Fibroblast of the aortic adventitia (primary cell): ENCODE data around the gene SCMH1. TPM values are rescaled to one million over a fixed set of nuclear protein-coding genes. Genes with fewer than 3 reads are reported as not detected.

ENCODE experiments used
- DNase-seq: peaks from one replicate; pipeline ENCODE4 v3.0.0-alpha.2; 2010; ENCODE audit warnings: low read depth
- H3K4me3 ChIP-seq: 2 replicates; pipeline ENCODE4 v1.5.1; 2011; ENCODE audit warnings: low read depth, mild to moderate bottlenecking, control low read depth, low read length, moderate library complexity
- total RNA-seq: library from RNA; depleted of rRNA; stranded (reverse); fragments of >200 nt; gene quantifications from 2 replicates; pipeline ENCODE4 v1.2.3, GENCODE V29; 2012; ENCODE audit warnings: low replicate concordance
- TF ChIP-seq, protein P1 (sequence below): IDR thresholded peaks from 2 replicates; pipeline ENCODE4 v1.5.1; 2011; ENCODE audit warnings: mild to moderate bottlenecking, low read length, control low read depth, inconsistent platforms; ENCODE audit not compliant: insufficient read depth

The SCMH1 gene
- total RNA-seq, 1 donor = 12.1 TPM

DNA sequence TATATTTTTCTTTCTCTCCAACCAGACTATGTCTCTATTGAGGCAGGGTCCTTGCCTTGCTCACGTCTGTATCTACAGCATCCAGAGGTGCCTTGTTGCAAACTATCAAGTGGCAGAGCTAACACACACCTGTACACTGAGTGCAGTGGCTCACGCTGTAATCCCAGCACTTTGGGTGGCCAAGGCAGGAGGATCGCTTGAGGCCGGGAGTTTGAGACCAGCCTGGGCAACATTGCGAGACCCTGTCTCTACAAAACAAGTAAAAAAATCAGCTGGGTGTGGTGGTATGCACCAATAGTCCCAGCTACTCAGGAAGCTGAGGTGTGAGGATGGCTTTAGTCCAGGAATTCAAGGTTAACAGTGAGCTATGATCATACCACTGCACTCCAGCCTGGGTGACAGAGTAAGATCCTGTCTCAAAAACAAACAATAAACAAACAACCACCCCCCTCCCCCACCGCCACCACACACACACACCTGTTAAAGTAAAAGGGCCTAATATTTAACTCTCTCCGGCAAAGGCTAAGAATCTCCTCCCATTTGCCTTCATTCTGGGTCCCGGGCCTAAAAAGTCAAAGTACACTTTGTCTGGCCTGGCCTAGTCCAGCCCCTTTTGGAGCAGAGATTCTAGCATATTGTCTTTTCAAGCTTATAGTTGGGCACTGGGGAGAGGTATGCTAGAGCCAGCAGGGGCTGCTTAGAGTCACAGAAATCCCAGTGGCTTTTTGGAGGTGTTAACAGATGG is 211.1 kb downstream of the SCMH1 start:
- DNase-seq = no peak
- no peak overlapping the region for H3K4me3 ChIP-seq
- TF ChIP-seq, protein P1, sequence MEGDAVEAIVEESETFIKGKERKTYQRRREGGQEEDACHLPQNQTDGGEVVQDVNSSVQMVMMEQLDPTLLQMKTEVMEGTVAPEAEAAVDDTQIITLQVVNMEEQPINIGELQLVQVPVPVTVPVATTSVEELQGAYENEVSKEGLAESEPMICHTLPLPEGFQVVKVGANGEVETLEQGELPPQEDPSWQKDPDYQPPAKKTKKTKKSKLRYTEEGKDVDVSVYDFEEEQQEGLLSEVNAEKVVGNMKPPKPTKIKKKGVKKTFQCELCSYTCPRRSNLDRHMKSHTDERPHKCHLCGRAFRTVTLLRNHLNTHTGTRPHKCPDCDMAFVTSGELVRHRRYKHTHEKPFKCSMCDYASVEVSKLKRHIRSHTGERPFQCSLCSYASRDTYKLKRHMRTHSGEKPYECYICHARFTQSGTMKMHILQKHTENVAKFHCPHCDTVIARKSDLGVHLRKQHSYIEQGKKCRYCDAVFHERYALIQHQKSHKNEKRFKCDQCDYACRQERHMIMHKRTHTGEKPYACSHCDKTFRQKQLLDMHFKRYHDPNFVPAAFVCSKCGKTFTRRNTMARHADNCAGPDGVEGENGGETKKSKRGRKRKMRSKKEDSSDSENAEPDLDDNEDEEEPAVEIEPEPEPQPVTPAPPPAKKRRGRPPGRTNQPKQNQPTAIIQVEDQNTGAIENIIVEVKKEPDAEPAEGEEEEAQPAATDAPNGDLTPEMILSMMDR = no peak

DNA sequence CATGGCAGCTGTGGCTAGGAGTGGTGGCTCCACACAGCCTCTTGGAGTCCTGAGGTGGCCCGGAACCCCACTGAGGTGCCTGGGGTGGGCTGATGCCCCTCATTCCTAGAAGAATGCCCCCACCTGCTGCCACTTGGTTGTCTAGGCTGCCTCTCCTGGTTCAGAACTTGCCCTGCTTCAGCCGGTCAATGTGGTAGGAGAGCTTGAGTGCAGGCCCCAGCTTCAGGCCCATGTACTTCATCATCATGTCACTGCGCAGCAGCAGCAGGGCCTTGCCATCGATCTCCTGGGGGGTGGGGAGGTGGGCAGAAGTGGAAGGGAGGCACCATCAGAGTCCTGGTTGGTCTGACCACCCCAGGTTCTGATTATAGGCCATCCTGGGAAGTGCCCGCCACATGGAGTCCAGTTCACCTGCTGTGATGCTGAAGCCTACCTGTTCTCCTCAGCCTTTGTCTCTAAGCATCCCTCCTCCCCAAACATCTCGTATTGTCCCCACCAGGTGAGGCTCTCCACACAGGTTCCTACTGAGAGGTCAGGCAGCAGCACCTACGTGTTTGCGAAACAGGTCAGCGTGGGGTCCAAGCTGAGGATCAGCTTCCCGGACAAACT is 214.0 kb downstream of the SCMH1 start:
- H3K4me3 ChIP-seq = no peak overlapping the region
- TF ChIP-seq, protein P1 = no peak
- DNase-seq = no peak

DNA sequence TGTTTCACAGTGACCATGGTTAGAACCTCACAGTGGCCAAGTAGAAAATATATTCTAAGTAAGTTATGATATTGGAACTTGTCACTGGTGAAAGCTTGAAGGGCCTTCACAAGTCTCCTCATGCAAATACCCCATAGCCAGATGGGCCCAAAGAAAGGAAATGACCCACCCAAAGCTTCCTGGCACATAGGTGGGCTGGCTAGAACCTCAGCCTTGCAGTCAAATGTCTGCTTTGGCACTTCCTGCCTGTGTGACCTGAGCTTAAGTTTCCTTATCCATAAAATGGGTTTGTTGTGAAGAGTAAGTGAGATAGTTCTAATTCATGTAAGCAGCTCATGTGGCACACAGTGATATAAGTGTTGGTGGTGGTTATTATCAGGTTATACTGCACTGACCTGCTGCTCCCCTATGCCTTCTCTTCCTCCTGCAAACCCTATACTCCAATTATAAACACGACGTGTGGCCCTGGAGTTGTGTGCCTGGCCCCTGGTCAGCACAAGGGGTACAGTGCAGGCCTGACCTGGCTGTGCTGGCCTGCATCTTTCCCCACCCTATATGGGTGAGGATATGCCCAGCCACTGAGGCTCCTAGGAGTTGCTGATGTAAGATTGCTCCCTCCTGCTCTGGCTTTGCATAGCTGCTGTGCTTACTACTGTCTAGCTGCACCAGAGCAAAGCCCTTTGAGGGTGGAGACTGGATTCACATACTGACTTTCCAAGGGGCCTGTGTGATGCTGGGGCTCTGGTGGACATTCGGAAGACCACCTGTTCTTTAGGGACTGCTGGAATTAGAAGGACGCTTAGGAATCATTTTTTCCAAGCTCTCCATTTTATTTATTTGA is 215.9 kb downstream of the SCMH1 start:
- H3K4me3 ChIP-seq = no peak overlapping the region
- DNase-seq = no peak
- TF ChIP-seq, protein P1 = no peak

DNA sequence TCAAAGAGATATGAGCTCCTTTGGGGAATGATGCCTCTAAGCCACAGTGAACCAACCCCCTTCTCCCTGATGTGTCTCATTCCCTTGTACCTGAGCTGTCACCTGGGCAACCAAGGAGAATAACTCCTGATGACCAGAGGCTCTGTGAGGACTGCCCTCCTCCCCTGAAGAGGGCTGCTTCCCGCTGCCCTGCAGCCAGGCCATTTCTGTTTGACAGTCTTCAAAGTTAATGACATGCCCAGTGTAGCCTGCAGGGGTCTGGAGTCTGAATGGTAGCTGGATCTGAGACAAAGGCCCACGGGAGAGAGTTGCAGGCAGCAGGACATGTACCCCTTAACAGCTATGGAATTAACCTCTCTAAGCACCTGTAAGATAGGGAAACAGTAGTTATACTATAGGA is 217.2 kb downstream of the SCMH1 start:
- H3K4me3 ChIP-seq = no peak overlapping the region
- TF ChIP-seq, protein P1 = no peak
- DNase-seq = no peak

DNA sequence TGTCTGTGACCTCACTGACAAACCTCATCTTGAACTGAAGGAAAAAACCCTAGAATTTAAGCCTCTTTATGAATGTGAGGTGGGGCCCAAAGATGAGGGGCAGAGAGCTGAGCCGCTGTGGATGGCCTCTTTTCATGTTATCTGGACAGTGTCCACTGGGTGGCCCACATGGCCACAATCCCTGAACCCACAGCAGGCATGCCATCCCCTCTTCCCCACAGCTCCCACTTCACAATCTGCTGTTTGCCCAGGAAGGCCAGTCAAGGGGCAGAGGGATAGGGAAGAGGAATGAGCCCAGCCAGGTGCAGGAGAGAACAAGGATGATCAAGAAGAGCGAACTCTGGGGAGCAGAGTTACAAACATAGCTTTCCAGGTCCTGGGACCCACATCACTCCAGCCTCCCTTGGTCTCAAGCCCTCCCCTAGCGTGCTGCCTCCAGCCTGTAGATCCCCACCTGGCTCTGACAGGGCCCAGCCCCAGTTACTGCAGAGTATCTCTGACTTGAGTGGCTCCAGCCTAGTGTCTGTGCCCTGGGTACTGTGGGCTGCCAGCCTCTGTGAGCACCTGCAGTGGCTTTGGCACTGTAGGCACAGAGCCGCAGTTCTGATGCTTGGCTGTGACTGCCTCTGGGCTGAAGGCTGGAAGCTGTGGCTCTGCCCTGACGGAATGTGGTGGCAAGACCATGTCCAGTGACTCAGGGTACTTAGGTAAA is 218.7 kb downstream of the SCMH1 start:
- H3K4me3 ChIP-seq = no peak overlapping the region
- TF ChIP-seq, protein P1 = peak; percentile 34
- DNase-seq = no peak

DNA sequence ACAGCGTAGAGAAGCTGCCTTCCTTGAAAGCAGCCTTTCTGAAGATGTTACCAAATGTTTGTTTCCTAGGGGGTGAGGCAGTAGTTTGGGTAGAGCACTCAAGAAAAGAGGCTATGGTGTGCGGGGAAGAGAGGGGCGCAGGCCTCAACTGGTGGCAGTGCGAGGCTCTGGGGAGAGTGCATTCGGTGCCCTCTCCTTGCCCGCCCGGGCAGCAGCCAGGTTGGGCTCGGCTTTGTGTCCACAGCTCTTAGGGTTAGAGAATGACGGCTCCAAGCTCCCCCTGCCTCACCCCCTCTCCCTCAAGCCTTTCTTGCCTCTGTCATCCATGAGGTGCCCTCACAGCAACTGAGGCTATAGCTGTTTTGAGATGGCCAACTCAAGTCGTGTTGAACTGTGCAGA is 219.7 kb downstream of the SCMH1 start:
- no peak for DNase-seq
- H3K4me3 ChIP-seq = no peak overlapping the region
- TF ChIP-seq, protein P1 = no peak
